ENCODE results near the gene DEXI. TPM values are rescaled to one million over a fixed set of nuclear protein-coding genes. Genes with fewer than 3 reads are reported as not detected.

DEXI gene
- total RNA-seq, 4 donors from 2014 or later, result 83.9 to 184 (median 127) TPM

GRCh38 chr16:10918294-10919002 lies 23.8 kb downstream of the DEXI start:
- H3K4me1 ChIP-seq, result peaks cover 40 to 45% of the 10 kb centered on the region in 2 donors
- H3K9me3 ChIP-seq, result no peaks in the 10 kb centered on the region
- ATAC-seq (peak; percentile 39 to 51), DNase-seq (peak; percentile 89 to 96)
- H3K36me3 ChIP-seq, result no peaks in the 10 kb centered on the region
- no peaks in the 10 kb centered on the region for H3K27me3 ChIP-seq
- in situ Hi-C loops (cut with MboI; ENCODE audit: low sequenced_read_pairs in 4 of 4) (loop anchor here (5.0 to 25.0 kb wide), 5 partner anchors 174 to 406 kb away; partner anchors contain the start of gene NUBP1 (in 3 of the 4)), intact Hi-C loops (cut with DNase I; ENCODE audit: low total_unique reads) (loop anchor here (2.0 to 10.0 kb wide), 3 partner anchors 84 to 338 kb away; partner anchors contain the start of gene EMP2)
- TF ChIP-seq POLR2A (IDR thresholded peaks at IDR 0.05) (no peak), CTCF (IDR thresholded peaks at IDR 0.05 in 4 of 5, conservative IDR thresholded peaks at IDR 0.05 in 1 of 5) (peak; percentile 87 to 97 (median 91))
- H3K4me3 ChIP-seq, result no peak overlapping the region
- H3K27ac ChIP-seq, result peak overlapping the region; percentile 92 to 94 (median 93)

GRCh38 chr16:10916534-10916933 lies 25.7 kb downstream of the DEXI start:
- H3K4me1 ChIP-seq, result peaks cover 21 to 27% of the 10 kb centered on the region in 2 donors
- TF ChIP-seq CTCF (IDR thresholded peaks at IDR 0.05 in 4 of 5, conservative IDR thresholded peaks at IDR 0.05 in 1 of 5), result no peak
- TF ChIP-seq POLR2A (IDR thresholded peaks at IDR 0.05), result no peak
- H3K4me3 ChIP-seq, result no peak overlapping the region
- intact Hi-C loops (cut with DNase I; ENCODE audit: low total_unique reads) (loop anchor here (10.0 kb wide), 1 partner anchor 82 kb away; no protein-coding TSS in a partner anchor), in situ Hi-C loops (cut with MboI; ENCODE audit: low sequenced_read_pairs in 4 of 4) (loop anchor here (5.0 to 25.0 kb wide), 5 partner anchors 172 to 404 kb away; partner anchors contain the start of gene NUBP1 (in 3 of the 4))
- no peak for DNase-seq
- H3K36me3 ChIP-seq, result no peaks in the 10 kb centered on the region
- no peaks in the 10 kb centered on the region for H3K27me3 ChIP-seq
- no peak overlapping the region for H3K27ac ChIP-seq
- H3K9me3 ChIP-seq, result no peaks in the 10 kb centered on the region
- no peak for ATAC-seq

- DNase-seq (no peak), ATAC-seq (no peak)
- TF ChIP-seq CTCF (IDR thresholded peaks at IDR 0.05 in 4 of 5, conservative IDR thresholded peaks at IDR 0.05 in 1 of 5) (no peak), POLR2A (IDR thresholded peaks at IDR 0.05) (no peak)
- Histone ChIP-seq H3K9me3 (no peaks in the 10 kb centered on the region), H3K4me1 (no peaks in the 10 kb centered on the region), H3K4me3 (no peak overlapping the region), H3K27me3 (no peaks in the 10 kb centered on the region), H3K27ac (no peak overlapping the region), H3K36me3 (no peaks in the 10 kb centered on the region)
- intact Hi-C loops (cut with DNase I; ENCODE audit: low total_unique reads), result loop anchor here (10.0 kb wide), 1 partner anchor 76 kb away; no protein-coding TSS in a partner anchor
- in situ Hi-C loops (cut with MboI; ENCODE audit: low sequenced_read_pairs in 4 of 4), result loop anchor here (10.0 to 25.0 kb wide), 4 partner anchors 166 to 399 kb away; partner anchors contain the start of gene NUBP1 (in 3 of the 4)
These were observed 31.0 kb downstream of the DEXI start for GRCh38 chr16:10911267-10911666.

- in situ Hi-C loops (cut with MboI; ENCODE audit: low sequenced_read_pairs in 4 of 4) (loop anchor here in 1 of 4 donors (25.0 kb wide), 1 partner anchor 395 kb away; no protein-coding TSS in a partner anchor), intact Hi-C loops (cut with DNase I; ENCODE audit: low total_unique reads) (no loop called here)
- H3K9me3 ChIP-seq, result no peaks in the 10 kb centered on the region
- no peaks in the 10 kb centered on the region for H3K27me3 ChIP-seq
- peaks cover 0 to 2% of the 10 kb centered on the region in 2 donors for H3K36me3 ChIP-seq
- ATAC-seq (no peak), DNase-seq (no peak)
- H3K4me1 ChIP-seq, result no peaks in the 10 kb centered on the region
- TF ChIP-seq POLR2A (IDR thresholded peaks at IDR 0.05), result no peak
- no peak for TF ChIP-seq CTCF (IDR thresholded peaks at IDR 0.05 in 4 of 5, conservative IDR thresholded peaks at IDR 0.05 in 1 of 5)
- no peak overlapping the region for H3K27ac ChIP-seq
- no peak overlapping the region for H3K4me3 ChIP-seq
These were observed 34.6 kb downstream of the DEXI start for GRCh38 chr16:10907757-10908045.
